Adipocyte (in vitro differentiated cells): ENCODE data around the gene ADAMTS16.

Experiments
- DNase-seq: peaks from one replicate; pipeline ENCODE4 v3.0.0-alpha.2; 2015; ENCODE audit warnings: low read depth
- H3K27me3 ChIP-seq: replicated peaks from 2 replicates; pipeline ENCODE4 v1.7.0; 2013; ENCODE audit warnings: mild to moderate bottlenecking, low read length, moderate library complexity; ENCODE audit not compliant: control insufficient read depth, insufficient read depth
- H3K36me3 ChIP-seq: 2 replicates; pipeline ENCODE4 v1.7.0; 2013; ENCODE audit warnings: low read length, mild to moderate bottlenecking, moderate library complexity; ENCODE audit not compliant: control insufficient read depth, insufficient read depth, severe bottlenecking
- H3K4me1 ChIP-seq: 2 replicates; pipeline ENCODE4 v1.7.0; 2013; ENCODE audit warnings: mild to moderate bottlenecking, low read length, moderate library complexity; ENCODE audit not compliant: control insufficient read depth, insufficient read depth
- H3K4me3 ChIP-seq: 2 replicates; pipeline ENCODE4 v1.7.0; 2013; ENCODE audit warnings: mild to moderate bottlenecking, low read length, moderate library complexity
- H3K9ac ChIP-seq: 2 replicates; pipeline ENCODE4 v1.7.0; 2013; ENCODE audit warnings: mild to moderate bottlenecking, low read length, moderate library complexity
- H3K9me3 ChIP-seq: 2 replicates; pipeline ENCODE4 v1.7.0; 2013; ENCODE audit warnings: mild to moderate bottlenecking, low read length, moderate library complexity; ENCODE audit not compliant: control insufficient read depth

ADAMTS16 gene

GRCh38 chr5:5191906-5192305, 51.8 kb downstream of the ADAMTS16 start:
- H3K4me3 ChIP-seq = no peak overlapping the region
- no peak overlapping the region for H3K9ac ChIP-seq
- no peak for DNase-seq
- H3K36me3 ChIP-seq = no peaks in the 10 kb centered on the region
- no peaks in the 10 kb centered on the region for H3K9me3 ChIP-seq
- no peaks in the 10 kb centered on the region for H3K27me3 ChIP-seq
- H3K4me1 ChIP-seq = no peaks in the 10 kb centered on the region

DNA sequence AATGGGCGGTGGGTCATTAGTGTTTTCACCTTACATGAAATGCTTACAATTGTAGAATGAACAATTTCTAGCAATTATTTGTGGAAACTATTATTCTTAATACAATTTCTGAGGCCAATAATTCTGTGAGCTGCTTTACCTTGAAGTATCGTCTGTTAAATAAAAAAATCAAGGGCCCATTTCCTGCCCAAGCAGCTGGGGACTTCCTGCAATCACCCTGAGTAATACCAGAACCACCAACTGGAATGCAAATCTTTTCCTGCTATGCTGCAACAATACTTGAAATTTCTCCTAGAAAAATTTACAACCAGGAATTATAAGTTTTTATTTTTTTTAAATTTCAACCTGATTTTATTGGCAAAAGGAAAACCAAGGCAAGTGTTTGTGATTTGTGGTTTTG, 52.6 kb downstream of the ADAMTS16 start:
- DNase-seq = no peak
- no peaks in the 10 kb centered on the region for H3K4me1 ChIP-seq
- H3K27me3 ChIP-seq = no peaks in the 10 kb centered on the region
- H3K9me3 ChIP-seq = no peaks in the 10 kb centered on the region
- no peak overlapping the region for H3K9ac ChIP-seq
- H3K4me3 ChIP-seq = no peak overlapping the region
- H3K36me3 ChIP-seq = no peaks in the 10 kb centered on the region

DNA sequence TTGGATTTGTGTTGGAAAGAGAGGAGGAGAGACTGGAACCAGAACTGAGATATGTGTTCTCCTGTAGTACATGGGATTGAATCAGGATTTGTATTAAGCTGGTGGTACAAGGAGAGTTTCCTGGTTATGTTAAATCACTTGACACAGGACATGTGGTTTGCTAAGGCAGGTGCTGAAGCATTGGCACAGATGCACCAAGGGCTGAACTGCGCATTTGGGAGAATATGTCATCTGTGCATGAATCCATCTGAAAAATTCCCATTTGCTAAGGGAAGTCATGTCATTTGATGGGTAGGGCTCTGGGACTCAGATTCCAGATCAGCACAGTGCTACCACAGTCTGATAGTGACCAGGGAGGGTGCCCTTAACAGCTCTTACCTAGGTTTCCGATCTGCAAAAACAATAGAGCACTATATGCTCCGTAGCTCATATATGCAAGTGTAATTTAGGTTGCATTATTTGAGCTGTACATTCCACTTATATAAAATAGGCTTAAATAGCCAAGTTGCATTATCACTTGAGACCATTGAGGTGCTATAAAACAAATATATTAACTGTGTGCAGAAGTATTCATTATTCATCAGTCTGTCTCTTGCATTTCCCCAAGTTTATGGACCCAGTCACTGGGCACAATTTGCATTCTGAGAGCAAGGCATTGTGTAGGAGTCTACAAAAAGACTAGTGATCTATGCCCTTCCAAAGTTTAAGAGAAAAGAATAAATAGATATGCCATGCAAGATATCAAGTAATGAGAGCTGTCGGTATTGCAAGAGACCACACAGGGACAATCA, 55.2 kb downstream of the ADAMTS16 start:
- Histone ChIP-seq H3K4me3 (no peak overlapping the region), H3K9me3 (no peaks in the 10 kb centered on the region), H3K36me3 (no peaks in the 10 kb centered on the region), H3K4me1 (no peaks in the 10 kb centered on the region), H3K9ac (no peak overlapping the region), H3K27me3 (no peaks in the 10 kb centered on the region)
- DNase-seq = no peak

DNA sequence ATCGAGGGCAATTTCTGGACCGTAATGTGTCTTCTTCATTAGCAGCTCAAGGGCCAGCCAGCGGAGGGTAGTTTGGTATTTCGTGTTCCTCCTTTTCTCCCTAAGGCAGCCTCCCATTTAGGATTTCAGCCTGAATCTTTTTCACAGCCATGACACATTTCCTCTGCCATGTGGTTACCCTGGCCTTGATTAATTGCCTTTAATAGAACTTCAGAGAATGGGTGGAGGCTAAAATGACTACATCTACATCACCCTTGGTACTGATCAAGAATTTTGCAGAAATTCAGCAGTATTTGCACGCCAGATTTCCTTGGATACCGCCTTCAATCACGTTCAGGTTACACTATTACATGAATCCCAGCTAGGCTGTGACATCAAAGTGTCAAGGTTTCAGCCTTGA, 58.0 kb downstream of the ADAMTS16 start:
- H3K4me3 ChIP-seq = no peak overlapping the region
- DNase-seq = no peak
- H3K4me1 ChIP-seq = no peaks in the 10 kb centered on the region

GRCh38 chr5:5198815-5199214, 58.7 kb downstream of the ADAMTS16 start:
- no peak overlapping the region for H3K9ac ChIP-seq
- H3K27me3 ChIP-seq = no peaks in the 10 kb centered on the region
- no peaks in the 10 kb centered on the region for H3K36me3 ChIP-seq
- H3K4me1 ChIP-seq = no peaks in the 10 kb centered on the region
- no peak for DNase-seq
- no peaks in the 10 kb centered on the region for H3K9me3 ChIP-seq
- no peak overlapping the region for H3K4me3 ChIP-seq

More for the DNA sequence above, 58.0 kb downstream of the ADAMTS16 start:
- Histone ChIP-seq H3K9ac (no peak overlapping the region), H3K36me3 (no peaks in the 10 kb centered on the region), H3K27me3 (no peaks in the 10 kb centered on the region), H3K9me3 (no peaks in the 10 kb centered on the region)

DNA sequence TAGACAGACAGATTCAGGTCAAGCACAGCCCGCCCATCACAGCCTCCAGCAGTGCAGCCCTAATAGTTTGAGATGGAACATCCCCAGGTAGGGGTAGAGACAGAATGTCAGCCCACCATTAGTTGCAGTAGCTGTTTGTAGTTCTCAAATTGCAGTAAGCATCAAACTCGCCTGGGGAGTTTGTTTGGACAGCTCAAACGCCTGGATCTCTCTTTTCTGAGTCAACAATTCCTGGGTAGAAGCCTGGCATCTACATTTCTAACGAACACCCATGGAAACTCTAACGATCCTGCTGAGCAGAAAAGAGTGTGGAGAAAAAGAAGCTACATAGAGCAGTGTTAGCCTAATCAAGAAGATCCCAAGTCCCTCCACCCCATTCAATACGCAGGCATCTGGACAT, 59.4 kb downstream of the ADAMTS16 start:
- Histone ChIP-seq H3K4me1 (no peaks in the 10 kb centered on the region), H3K36me3 (no peaks in the 10 kb centered on the region), H3K4me3 (no peak overlapping the region), H3K27me3 (no peaks in the 10 kb centered on the region), H3K9me3 (no peaks in the 10 kb centered on the region), H3K9ac (no peak overlapping the region)
- DNase-seq = no peak

DNA sequence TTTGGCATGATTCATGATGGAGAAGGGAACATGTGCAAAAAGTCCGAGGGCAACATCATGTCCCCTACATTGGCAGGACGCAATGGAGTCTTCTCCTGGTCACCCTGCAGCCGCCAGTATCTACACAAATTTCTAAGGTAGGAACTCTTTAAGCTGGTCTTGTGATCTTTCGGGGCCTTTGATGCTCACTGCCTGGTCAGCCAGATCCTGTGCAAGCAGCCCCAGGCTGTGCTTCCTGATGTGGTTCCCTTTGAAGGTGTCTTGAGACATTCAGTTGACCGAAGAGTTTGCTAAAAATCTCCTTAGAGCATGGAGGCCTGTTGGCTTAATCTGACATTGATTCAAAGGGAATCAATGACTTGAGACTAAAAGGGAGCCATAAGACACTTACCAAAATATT, 60.0 kb downstream of the ADAMTS16 start:
- H3K4me3 ChIP-seq = no peak overlapping the region
- H3K36me3 ChIP-seq = no peaks in the 10 kb centered on the region
- DNase-seq = no peak
- H3K4me1 ChIP-seq = no peaks in the 10 kb centered on the region
- H3K9me3 ChIP-seq = no peaks in the 10 kb centered on the region
- no peak overlapping the region for H3K9ac ChIP-seq
- no peaks in the 10 kb centered on the region for H3K27me3 ChIP-seq

- Histone ChIP-seq H3K36me3 (no peaks in the 10 kb centered on the region), H3K4me3 (no peak overlapping the region), H3K9ac (no peak overlapping the region), H3K9me3 (no peaks in the 10 kb centered on the region), H3K27me3 (no peaks in the 10 kb centered on the region), H3K4me1 (no peaks in the 10 kb centered on the region)
- DNase-seq = no peak
Measured at GRCh38 chr5:5202321-5202720, 62.2 kb downstream of the ADAMTS16 start.

DNA sequence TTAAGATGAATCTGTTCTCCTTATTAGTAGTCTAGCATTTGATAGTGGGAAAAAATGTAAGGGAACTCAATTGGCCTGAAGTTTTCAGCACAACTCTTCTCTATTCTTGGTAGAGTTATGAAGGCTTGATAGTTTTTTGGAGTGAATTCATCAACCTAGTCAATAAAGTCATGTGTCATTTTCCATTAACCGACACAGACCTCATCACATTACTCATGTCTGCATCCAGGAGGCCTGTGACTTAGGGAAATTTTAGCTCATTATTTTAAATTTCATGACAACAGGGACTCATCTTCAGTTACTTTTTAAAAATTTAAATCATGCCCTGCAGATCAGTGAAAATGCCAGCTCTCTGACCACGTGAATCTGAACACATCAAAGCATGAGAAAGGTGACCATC, 63.3 kb downstream of the ADAMTS16 start:
- H3K9ac ChIP-seq = no peak overlapping the region
- DNase-seq = no peak
- no peaks in the 10 kb centered on the region for H3K36me3 ChIP-seq
- H3K4me3 ChIP-seq = no peak overlapping the region
- H3K27me3 ChIP-seq = no peaks in the 10 kb centered on the region
- H3K4me1 ChIP-seq = no peaks in the 10 kb centered on the region
- no peaks in the 10 kb centered on the region for H3K9me3 ChIP-seq

DNA sequence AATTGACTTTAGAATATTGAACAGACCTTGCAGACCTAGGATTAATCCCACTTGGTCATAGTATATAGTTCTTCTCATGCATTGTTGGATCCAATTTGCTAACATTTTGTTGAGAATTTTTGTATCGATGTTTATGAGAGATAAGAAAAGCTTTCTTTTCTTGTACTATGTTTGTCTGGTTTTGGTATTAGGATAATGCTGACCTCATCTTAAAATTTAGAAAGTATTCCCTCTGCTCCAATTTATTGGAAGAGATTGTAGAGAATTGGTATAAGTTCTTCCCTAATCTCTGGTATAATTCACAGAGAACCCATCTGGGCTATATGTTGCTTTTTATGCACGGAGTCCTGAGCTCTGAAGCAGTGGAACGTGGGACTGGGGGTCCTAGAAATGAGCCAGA, 67.7 kb downstream of the ADAMTS16 start:
- Histone ChIP-seq H3K36me3 (no peaks in the 10 kb centered on the region), H3K9me3 (no peaks in the 10 kb centered on the region), H3K27me3 (no peaks in the 10 kb centered on the region), H3K4me1 (peaks cover 5% of the 10 kb centered on the region), H3K9ac (no peak overlapping the region), H3K4me3 (no peak overlapping the region)
- DNase-seq = no peak

- H3K9me3 ChIP-seq = no peaks in the 10 kb centered on the region
- H3K36me3 ChIP-seq = no peaks in the 10 kb centered on the region
- DNase-seq = no peak
- no peak overlapping the region for H3K4me3 ChIP-seq
- no peaks in the 10 kb centered on the region for H3K27me3 ChIP-seq
- no peak overlapping the region for H3K9ac ChIP-seq
- H3K4me1 ChIP-seq = peaks cover 5% of the 10 kb centered on the region
Measured at GRCh38 chr5:5209089-5209488, 69.0 kb downstream of the ADAMTS16 start.
